CD4-positive, alpha-beta memory T cell (primary cell): ENCODE data around the gene ZSWIM1. TPM values are rescaled to one million over a fixed set of nuclear protein-coding genes. Genes with fewer than 3 reads are reported as not detected.
A peak's percentile ranks its signal among the peaks of the same experiment; 100 is the strongest.

Source experiments
- CTCF ChIA-PET: fragments of 350-600 bp; sonication (Branson Sonifier 250); formaldehyde crosslinking; loops from one replicate; lab custom pipeline; 2021; ENCODE audit warnings: inconsistent platforms; ENCODE audit not compliant: partially characterized antibody; lab: Charles Lee
- POLR2A ChIA-PET: fragments of 350-600 bp; sonication (Branson Sonifier 250); formaldehyde crosslinking; loops from one replicate; lab custom pipeline; 2021; ENCODE audit not compliant: partially characterized antibody; lab: Charles Lee
- DNase-seq, 5 donors: peaks; one replicate each; pipeline versions ENCODE4 v3.0.0 to v3.0.0-alpha.2; 2020 to 2022; ENCODE audit warnings: mixed read lengths in 1 of 5
- H3K27ac ChIP-seq: one replicate; pipeline ENCODE4 v1.7.0; 2013; ENCODE audit warnings: low read depth, low read length
- H3K27me3 ChIP-seq: 2 replicates; pipeline ENCODE4 v1.7.0; 2013; ENCODE audit warnings: mild to moderate bottlenecking, low read length, moderate library complexity; ENCODE audit not compliant: insufficient read depth
- H3K36me3 ChIP-seq: 2 replicates; pipeline ENCODE4 v1.7.0; 2013; ENCODE audit warnings: mild to moderate bottlenecking, low read length, moderate library complexity; ENCODE audit not compliant: insufficient read depth
- H3K4me1 ChIP-seq: 2 replicates; pipeline ENCODE4 v1.7.0; 2013; ENCODE audit warnings: mild to moderate bottlenecking, low read length, moderate library complexity; ENCODE audit not compliant: insufficient read depth
- H3K4me3 ChIP-seq, 2 donors: one replicate each; pipeline ENCODE4 v1.7.0; 2013; ENCODE audit warnings: low read length in 2 of 2, mild to moderate bottlenecking in 1 of 2
- H3K9me3 ChIP-seq, 2 donors: one replicate each; pipeline ENCODE4 v1.7.0; 2013; ENCODE audit warnings: low read length in 2 of 2, control low read depth in 1 of 2; ENCODE audit not compliant: control insufficient read depth in 1 of 2
- H3K27ac Mint-ChIP-seq, 7 donors: one replicate each; pipeline ENCODE4 v1.8.0; 2020 to 2021; ENCODE audit warnings: mixed read lengths in 7 of 7, mild to moderate bottlenecking in 6 of 7, inconsistent platforms in 3 of 7, moderate library complexity in 3 of 7
- H3K27me3 Mint-ChIP-seq, 2 donors: one replicate each; pipeline ENCODE4 v1.8.0; 2020 to 2021; ENCODE audit warnings: mixed read lengths in 2 of 2
- H3K36me3 Mint-ChIP-seq, 2 donors: one replicate each; pipeline ENCODE4 v1.8.0; 2020 to 2021; ENCODE audit warnings: mixed read lengths in 2 of 2, inconsistent platforms in 1 of 2, mild to moderate bottlenecking in 1 of 2
- H3K4me1 Mint-ChIP-seq, 4 donors: one replicate each; pipeline ENCODE4 v1.8.0; 2020 to 2021; ENCODE audit warnings: mixed read lengths in 4 of 4, mild to moderate bottlenecking in 1 of 4
- H3K4me3 Mint-ChIP-seq, 8 donors: one replicate each; pipeline ENCODE4 v1.8.0; 2020 to 2021; ENCODE audit warnings: mixed read lengths in 8 of 8, mild to moderate bottlenecking in 7 of 8, moderate library complexity in 6 of 8, inconsistent platforms in 3 of 8
- H3K9me3 Mint-ChIP-seq, 8 donors: one replicate each; pipeline ENCODE4 v1.8.0; 2020 to 2021; ENCODE audit warnings: mixed read lengths in 8 of 8, mild to moderate bottlenecking in 5 of 8, inconsistent platforms in 3 of 8, moderate library complexity in 1 of 8
- intact Hi-C: fragments of 100-400 bp; cut with micrococcal nuclease; formaldehyde crosslinking; loops from one replicate; pipeline ENCODE4 v1.15.1; 2023
- polyA plus RNA-seq, 2 donors: library from polyadenylated mRNA; unstranded; fragments of 300-500 nt; fragmentation: Illumina TruSeq; gene quantifications; one replicate each; pipeline ENCODE4 v1.2.3, GENCODE V29; 2021
- total RNA-seq, 2 experiments: library from RNA; stranded (reverse); gene quantifications; one replicate each; pipeline ENCODE4 v1.2.3, GENCODE V29; 2021

ZSWIM1 gene
- total and polyA plus RNA-seq, 4 experiments from 2014 or later, result 0.86 to 18.5 (median 13.4) TPM

DNA sequence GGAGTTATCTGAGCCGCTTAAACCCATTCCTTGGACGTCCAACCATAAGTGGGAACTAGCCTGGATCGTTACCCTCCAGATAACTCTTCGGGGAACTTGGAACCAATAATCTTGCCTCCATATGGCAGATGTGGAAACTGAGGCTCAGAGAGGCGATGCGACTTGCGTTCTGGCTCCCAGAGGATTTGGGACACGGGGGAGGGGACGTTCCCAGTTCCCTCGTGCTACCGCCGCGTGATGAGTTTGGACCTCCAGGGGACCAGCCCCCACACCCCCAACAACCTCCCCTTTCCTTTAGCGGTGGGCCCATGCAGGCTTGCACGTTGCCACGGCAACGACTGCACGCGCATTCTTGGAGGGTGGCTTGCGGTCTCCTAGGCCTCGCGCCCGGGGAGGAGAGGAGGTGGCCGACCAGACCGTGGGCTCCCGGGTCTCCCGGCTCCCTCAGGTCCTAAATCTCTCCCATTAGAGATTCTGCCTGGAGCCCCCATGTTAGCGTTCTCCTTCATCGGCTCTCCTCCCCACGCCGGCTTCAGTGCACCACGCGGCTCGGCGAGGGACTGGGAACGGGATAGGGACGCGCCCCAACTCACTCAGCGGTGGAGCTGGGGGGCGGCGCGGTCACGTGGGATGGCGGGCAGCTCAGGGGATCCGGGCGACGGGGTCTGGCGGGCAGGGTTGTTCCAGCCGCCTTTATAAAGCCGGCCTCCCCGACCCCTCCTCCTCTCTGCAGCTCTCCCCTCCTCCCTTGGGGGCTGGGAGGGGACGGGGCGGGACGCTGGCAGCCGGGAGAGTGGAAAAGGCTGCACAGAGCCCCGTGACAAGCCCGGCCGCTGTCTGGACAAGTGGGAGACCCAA, 30.7 kb downstream of the ZSWIM1 start, which contains the start of gene PLTP:
Gene PLTP (minus strand): TSS at position 670 of the 858 bp plus-strand sequence. CDS start 703 bp downstream, outside the sequence.
- peak; percentile 30 to 51 (median 31) for DNase-seq
- Histone ChIP-seq H3K36me3 (no peaks in the 10 kb centered on the region), H3K4me3 (peak within 1 kb of the TSS; percentile 49 to 76), H3K9me3 (no peaks in the 10 kb centered on the region), H3K4me1 (peaks cover 18% of the 10 kb centered on the region), H3K27me3 (peaks cover 14% of the 10 kb centered on the region), H3K27ac (peak within 1 kb of the TSS; percentile 1)
- POLR2A ChIA-PET, result interaction anchor here (0.5 to 3.7 kb wide), 4 partner anchors 19 to 1393 kb away, joined by 3 to 15 read pairs (median 7); partner anchors contain the start of genes CTSA, NEURL2 and PCIF1
- H3K36me3 Mint-ChIP-seq, result no peaks in the 10 kb centered on the region
- H3K4me3 Mint-ChIP-seq, result peak within 1 kb of the TSS; percentile 72 to 89 (median 86)
- peaks cover 7 to 19% (median 13%) of the 10 kb centered on the region in 4 donors for H3K4me1 Mint-ChIP-seq
- H3K27ac Mint-ChIP-seq, result peak within 1 kb of the TSS; percentile 3 to 88 (median 61)
- intact Hi-C loops, result no loop called here
- H3K9me3 Mint-ChIP-seq, result no peaks in the 10 kb centered on the region
- peaks cover 11 to 13% of the 10 kb centered on the region in 2 donors for H3K27me3 Mint-ChIP-seq
- CTCF ChIA-PET, result interaction anchor here (1.0 to 2.8 kb wide), 2 partner anchors 22 to 58 kb away, joined by 3 to 10 read pairs; partner anchors contain the start of genes CTSA and NEURL2

DNA sequence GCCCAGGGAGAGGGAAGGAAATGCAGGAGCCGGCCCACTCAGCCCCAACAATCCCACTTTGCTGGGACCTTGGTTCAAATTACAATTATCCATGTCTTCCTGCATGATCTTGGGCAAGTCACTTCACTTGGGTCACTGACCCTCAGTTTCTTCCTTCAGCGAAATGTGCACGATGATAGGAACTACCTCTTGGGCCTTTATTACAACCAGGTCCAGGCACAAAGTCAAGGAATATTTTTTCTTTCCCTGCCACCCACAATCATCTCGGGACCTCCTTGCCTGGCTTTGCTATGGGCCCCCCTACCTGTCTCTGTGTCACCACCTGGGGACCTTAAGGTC, 31.3 kb downstream of the ZSWIM1 start:
- Histone ChIP-seq H3K27me3 (peaks cover 14% of the 10 kb centered on the region), H3K9me3 (no peaks in the 10 kb centered on the region), H3K4me1 (peaks cover 18% of the 10 kb centered on the region), H3K27ac (no peak overlapping the region), H3K4me3 (no peak overlapping the region), H3K36me3 (no peaks in the 10 kb centered on the region)
- no peak overlapping the region for H3K27ac Mint-ChIP-seq
- H3K27me3 Mint-ChIP-seq, result peaks cover 11 to 13% of the 10 kb centered on the region in 2 donors
- intact Hi-C loops, result no loop called here
- H3K4me1 Mint-ChIP-seq, result peaks cover 7 to 19% (median 13%) of the 10 kb centered on the region in 4 donors
- H3K36me3 Mint-ChIP-seq, result no peaks in the 10 kb centered on the region
- DNase-seq, result no peak
- ChIA-PET CTCF (interaction anchor here (1.0 kb wide), 1 partner anchor 57 kb away, joined by 3 read pairs; no protein-coding TSS in a partner anchor), POLR2A (interaction anchor here (3.7 kb wide), 1 partner anchor 22 kb away, joined by 15 read pairs; the partner anchor contains the start of gene PCIF1)
- H3K9me3 Mint-ChIP-seq, result no peaks in the 10 kb centered on the region
- H3K4me3 Mint-ChIP-seq, result peak overlapping the region in 7 of 8 donors; percentile 17 to 85 (median 63)

- ChIA-PET POLR2A (no interaction called here), CTCF (no interaction called here)
- Mint-ChIP-seq H3K27me3 (peaks cover 14 to 17% of the 10 kb centered on the region in 2 donors), H3K4me3 (peak overlapping the region in 1 of 8 donors; percentile 64), H3K36me3 (no peaks in the 10 kb centered on the region), H3K27ac (no peak overlapping the region), H3K4me1 (peaks cover 7 to 19% (median 13%) of the 10 kb centered on the region in 4 donors), H3K9me3 (no peaks in the 10 kb centered on the region)
- Histone ChIP-seq H3K27me3 (peaks cover 14% of the 10 kb centered on the region), H3K36me3 (no peaks in the 10 kb centered on the region), H3K27ac (no peak overlapping the region), H3K9me3 (no peaks in the 10 kb centered on the region), H3K4me3 (no peak overlapping the region), H3K4me1 (peaks cover 18% of the 10 kb centered on the region)
- intact Hi-C loops, result no loop called here
- DNase-seq, result no peak
Measured at GRCh38 chr20:45913116-45913515, 32.1 kb downstream of the ZSWIM1 start.

DNA sequence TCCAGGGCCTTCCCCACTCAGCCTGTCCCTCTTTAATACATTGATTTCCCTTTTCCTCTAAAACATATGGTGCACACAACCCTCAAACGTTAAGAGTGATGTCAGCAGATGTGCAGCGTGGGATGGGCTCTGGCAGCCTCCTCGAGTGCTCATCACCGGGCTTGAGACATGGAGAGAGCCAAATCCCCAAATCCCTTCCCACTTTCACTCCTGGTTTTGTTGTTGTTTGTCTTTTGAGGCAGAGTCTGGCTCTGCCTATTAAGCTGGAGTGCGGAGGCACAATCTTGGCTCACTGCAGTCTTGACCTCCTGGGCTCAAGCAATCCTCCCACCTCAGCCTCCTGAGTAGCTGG, 36.7 kb downstream of the ZSWIM1 start:
- Histone ChIP-seq H3K27me3 (peaks cover 16% of the 10 kb centered on the region), H3K4me1 (no peaks in the 10 kb centered on the region), H3K9me3 (no peaks in the 10 kb centered on the region), H3K36me3 (no peaks in the 10 kb centered on the region), H3K27ac (no peak overlapping the region), H3K4me3 (no peak overlapping the region)
- H3K27ac Mint-ChIP-seq, result no peak overlapping the region
- no peak for DNase-seq
- H3K9me3 Mint-ChIP-seq, result no peaks in the 10 kb centered on the region
- intact Hi-C loops, result no loop called here
- CTCF ChIA-PET, result interaction anchor here (1.3 kb wide), 1 partner anchor 27 kb away, joined by 3 read pairs; no protein-coding TSS in a partner anchor
- H3K27me3 Mint-ChIP-seq, result peaks cover 26 to 31% of the 10 kb centered on the region in 2 donors
- POLR2A ChIA-PET, result no interaction called here
- H3K4me1 Mint-ChIP-seq, result peaks cover 0 to 2% (median 0%) of the 10 kb centered on the region in 4 donors
- H3K4me3 Mint-ChIP-seq, result no peak overlapping the region
- no peaks in the 10 kb centered on the region for H3K36me3 Mint-ChIP-seq

DNA sequence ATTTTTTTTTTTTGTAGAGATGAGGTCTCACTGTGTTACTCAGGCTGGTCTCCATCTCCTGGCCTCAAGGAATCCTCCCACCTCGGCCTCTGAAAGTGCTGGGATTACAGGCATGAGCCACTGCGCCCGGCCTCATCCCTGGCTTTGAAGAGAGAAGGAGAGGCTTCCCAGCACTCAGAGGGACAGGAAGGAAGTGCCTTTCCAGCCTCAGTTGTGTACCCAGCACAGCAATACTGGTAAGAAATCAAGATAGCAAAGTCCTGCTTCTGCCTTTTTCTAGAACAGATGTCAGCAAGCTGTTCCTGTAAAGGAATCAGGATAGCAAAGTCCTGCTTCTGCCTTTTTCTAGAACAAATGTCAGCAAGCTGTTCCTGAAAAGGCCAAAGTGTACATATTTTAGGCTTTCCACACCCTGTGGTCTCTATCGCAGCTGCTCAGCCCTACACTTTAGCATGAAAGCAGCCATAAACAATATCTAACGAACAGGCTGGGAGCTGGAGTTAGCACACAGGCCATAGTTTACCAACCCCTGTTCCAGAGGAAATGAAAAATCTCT, 37.2 kb downstream of the ZSWIM1 start:
- H3K36me3 Mint-ChIP-seq, result no peaks in the 10 kb centered on the region
- peaks cover 0 to 2% (median 0%) of the 10 kb centered on the region in 4 donors for H3K4me1 Mint-ChIP-seq
- H3K36me3 ChIP-seq, result no peaks in the 10 kb centered on the region
- no peaks in the 10 kb centered on the region for H3K9me3 ChIP-seq
- ChIA-PET POLR2A (interaction anchor here (1.0 kb wide), 1 partner anchor 31 kb away, joined by 4 read pairs; no protein-coding TSS in a partner anchor), CTCF (interaction anchor here (1.2 to 1.3 kb wide), 2 partner anchors 28 to 119 kb away, joined by 3 to 4 read pairs; no protein-coding TSS in a partner anchor)
- no peaks in the 10 kb centered on the region for H3K4me1 ChIP-seq
- DNase-seq, result no peak
- H3K9me3 Mint-ChIP-seq, result no peaks in the 10 kb centered on the region
- intact Hi-C loops, result no loop called here
- H3K27me3 ChIP-seq, result peaks cover 16% of the 10 kb centered on the region
- no peak overlapping the region for H3K4me3 Mint-ChIP-seq
- no peak overlapping the region for H3K27ac Mint-ChIP-seq
- no peak overlapping the region for H3K4me3 ChIP-seq
- H3K27ac ChIP-seq, result no peak overlapping the region
- H3K27me3 Mint-ChIP-seq, result peaks cover 24 to 31% of the 10 kb centered on the region in 2 donors

GRCh38 chr20:45918779-45919537, 37.9 kb downstream of the ZSWIM1 start:
- POLR2A ChIA-PET, result interaction anchor here (1.0 kb wide), 2 partner anchors 15 to 31 kb away, joined by 4 read pairs; partner anchors contain the start of gene PCIF1

More at GRCh38 chr20:45918779-45919537, 37.9 kb downstream of the ZSWIM1 start:
- DNase-seq, result no peak
- H3K27me3 ChIP-seq, result peaks cover 16% of the 10 kb centered on the region
- intact Hi-C loops, result no loop called here
- H3K36me3 Mint-ChIP-seq, result no peaks in the 10 kb centered on the region
- H3K9me3 ChIP-seq, result no peaks in the 10 kb centered on the region
- H3K27ac ChIP-seq, result no peak overlapping the region
- CTCF ChIA-PET, result interaction anchor here (1.2 kb wide), 1 partner anchor 120 kb away, joined by 4 read pairs; no protein-coding TSS in a partner anchor
- peaks cover 0 to 2% (median 0%) of the 10 kb centered on the region in 4 donors for H3K4me1 Mint-ChIP-seq
- no peak overlapping the region for H3K4me3 ChIP-seq
- H3K4me1 ChIP-seq, result no peaks in the 10 kb centered on the region
- H3K9me3 Mint-ChIP-seq, result no peaks in the 10 kb centered on the region
- H3K36me3 ChIP-seq, result no peaks in the 10 kb centered on the region
- peak overlapping the region in 1 of 7 donors; percentile 70 for H3K27ac Mint-ChIP-seq
- H3K4me3 Mint-ChIP-seq, result no peak overlapping the region
- peaks cover 24 to 31% of the 10 kb centered on the region in 2 donors for H3K27me3 Mint-ChIP-seq
